ENCODE measurements around the gene AUNIP. TPM values are rescaled to one million over a fixed set of nuclear protein-coding genes. Genes with fewer than 3 reads are reported as not detected.
A peak's percentile ranks its signal among the peaks of the same experiment; 100 is the strongest.

AUNIP gene
- total and polyA plus RNA-seq, 12 donors = 0.04 to 0.25 (median 0.21) TPM; not detected in 9

DNA sequence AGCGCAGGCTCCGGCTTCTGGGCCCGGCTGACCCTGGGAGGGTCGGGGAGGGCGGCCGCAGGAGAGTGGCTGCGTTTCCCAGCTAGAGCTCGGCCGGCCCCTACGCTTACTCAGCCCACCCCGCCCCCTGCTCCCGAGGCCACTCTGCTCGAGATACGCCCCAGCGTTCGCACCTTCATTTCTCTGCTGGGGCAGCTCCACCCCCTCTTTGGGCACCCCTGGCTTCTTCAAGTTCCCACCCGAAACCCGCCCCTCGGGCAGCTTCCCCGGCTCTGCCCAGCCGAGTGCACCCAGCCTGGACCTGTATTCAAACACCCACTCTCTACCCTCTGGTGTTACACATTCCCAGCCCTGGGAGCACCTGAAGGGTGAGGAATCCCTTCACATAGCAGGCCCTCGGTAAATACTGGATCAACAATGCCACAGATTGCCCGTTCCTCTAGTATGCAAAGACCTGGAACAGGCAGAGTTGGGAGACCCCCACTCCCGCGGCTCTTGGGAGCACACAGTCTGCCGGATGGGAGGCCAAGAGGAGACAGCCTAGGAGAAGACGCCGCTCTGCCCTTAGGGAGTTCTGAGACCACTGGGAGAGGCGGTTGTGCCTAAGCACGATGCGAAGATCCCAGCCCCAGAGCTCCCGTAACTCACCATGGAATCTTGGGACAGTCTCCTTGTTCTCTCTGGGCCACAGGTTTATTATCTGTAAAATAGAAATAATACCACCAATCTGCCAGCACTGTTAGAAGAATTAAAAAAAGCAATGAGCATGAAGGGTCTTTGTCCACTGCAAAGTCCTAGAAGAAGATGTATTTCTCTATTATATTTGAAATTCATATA, 16.8 kb upstream of the AUNIP start:
- Histone ChIP-seq H3K27ac (peak overlapping the region in 9 of 10 donors; percentile 38 to 82 (median 76)), H3K27me3 (no peaks in the 10 kb centered on the region), H3K36me3 (no peaks in the 10 kb centered on the region), H3K4me1 (peaks cover 2 to 47% (median 22%) of the 10 kb centered on the region in 9 donors), H3K9me3 (no peaks in the 10 kb centered on the region), H3K4me3 (peak overlapping the region; percentile 29 to 76 (median 66))
- ATAC-seq = peak in 7 of 8 donors; percentile 17 to 68 (median 52)
- TF ChIP-seq, protein P1, sequence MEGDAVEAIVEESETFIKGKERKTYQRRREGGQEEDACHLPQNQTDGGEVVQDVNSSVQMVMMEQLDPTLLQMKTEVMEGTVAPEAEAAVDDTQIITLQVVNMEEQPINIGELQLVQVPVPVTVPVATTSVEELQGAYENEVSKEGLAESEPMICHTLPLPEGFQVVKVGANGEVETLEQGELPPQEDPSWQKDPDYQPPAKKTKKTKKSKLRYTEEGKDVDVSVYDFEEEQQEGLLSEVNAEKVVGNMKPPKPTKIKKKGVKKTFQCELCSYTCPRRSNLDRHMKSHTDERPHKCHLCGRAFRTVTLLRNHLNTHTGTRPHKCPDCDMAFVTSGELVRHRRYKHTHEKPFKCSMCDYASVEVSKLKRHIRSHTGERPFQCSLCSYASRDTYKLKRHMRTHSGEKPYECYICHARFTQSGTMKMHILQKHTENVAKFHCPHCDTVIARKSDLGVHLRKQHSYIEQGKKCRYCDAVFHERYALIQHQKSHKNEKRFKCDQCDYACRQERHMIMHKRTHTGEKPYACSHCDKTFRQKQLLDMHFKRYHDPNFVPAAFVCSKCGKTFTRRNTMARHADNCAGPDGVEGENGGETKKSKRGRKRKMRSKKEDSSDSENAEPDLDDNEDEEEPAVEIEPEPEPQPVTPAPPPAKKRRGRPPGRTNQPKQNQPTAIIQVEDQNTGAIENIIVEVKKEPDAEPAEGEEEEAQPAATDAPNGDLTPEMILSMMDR (IDR thresholded peaks at IDR 0.05) = no peak
- DNase-seq = no peak
- intact Hi-C loops (cut with DNase I) = no loop called here
- 29 to 31% methylated on average over 28 to 32 of the region's 32 CpGs for WGBS, 2 donors

DNA sequence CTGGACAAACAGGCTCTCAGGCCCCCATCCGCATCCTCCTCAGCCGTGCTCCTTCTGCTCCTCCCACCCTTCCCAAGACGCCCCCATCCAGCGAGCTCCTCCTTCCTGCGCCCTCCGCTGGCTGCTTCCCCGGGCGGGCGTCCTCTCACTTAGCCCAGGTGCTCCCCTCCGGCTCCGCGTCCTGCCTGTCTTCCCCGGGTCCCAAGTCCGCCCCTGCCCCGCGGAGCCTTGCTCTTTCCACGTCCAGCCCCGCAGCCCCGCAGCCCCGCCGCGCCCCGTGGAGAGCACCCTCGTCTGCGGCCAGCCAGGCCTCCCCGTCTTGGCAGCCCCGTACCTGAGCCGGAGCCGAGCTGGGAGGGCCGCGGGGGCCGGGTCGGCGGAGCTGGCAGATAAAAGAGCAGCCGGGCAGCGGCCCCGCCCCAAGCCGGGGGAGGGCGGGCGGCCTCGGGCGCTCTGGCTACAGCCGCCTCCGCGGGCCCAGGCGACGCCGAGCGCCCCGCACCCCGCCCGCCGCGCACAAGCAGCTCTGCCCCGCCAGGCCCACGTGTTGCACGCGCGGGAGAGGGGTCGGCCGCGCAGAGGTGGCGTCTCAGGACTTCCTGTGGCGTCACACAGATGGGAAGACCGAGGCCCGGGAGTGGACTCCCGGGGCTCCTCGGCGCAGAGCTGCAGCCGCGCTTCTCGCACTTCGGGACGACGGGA, 16.0 kb upstream of the AUNIP start, which contains the start of gene PAQR7:
Gene PAQR7, minus strand, starts transcription at position 555 of the 702 bp plus-strand sequence. CDS start 11,869 bp downstream, outside the sequence.
- 1% methylated on average over 56 to 75 of the region's 75 CpGs for WGBS, 2 donors
- H3K9me3 ChIP-seq = no peaks in the 10 kb centered on the region
- ATAC-seq (peak; percentile 84 to 92 (median 88)), DNase-seq (peak; percentile 73 to 76)
- H3K27me3 ChIP-seq = no peaks in the 10 kb centered on the region
- H3K4me3 ChIP-seq = peak within 1 kb of the TSS; percentile 29 to 76 (median 66)
- intact Hi-C loops (cut with DNase I) = no loop called here
- H3K27ac ChIP-seq = peak within 1 kb of the TSS in 9 of 10 donors; percentile 38 to 82 (median 76)
- peaks cover 0 to under 1% (median 0%) of the 10 kb centered on the region in 9 donors for H3K36me3 ChIP-seq
- TF ChIP-seq, protein P1 (IDR thresholded peaks at IDR 0.05) = peak in 3 of 9 donors; percentile 10 to 17 (median 13)
- peaks cover 2 to 49% (median 24%) of the 10 kb centered on the region in 9 donors for H3K4me1 ChIP-seq

DNA sequence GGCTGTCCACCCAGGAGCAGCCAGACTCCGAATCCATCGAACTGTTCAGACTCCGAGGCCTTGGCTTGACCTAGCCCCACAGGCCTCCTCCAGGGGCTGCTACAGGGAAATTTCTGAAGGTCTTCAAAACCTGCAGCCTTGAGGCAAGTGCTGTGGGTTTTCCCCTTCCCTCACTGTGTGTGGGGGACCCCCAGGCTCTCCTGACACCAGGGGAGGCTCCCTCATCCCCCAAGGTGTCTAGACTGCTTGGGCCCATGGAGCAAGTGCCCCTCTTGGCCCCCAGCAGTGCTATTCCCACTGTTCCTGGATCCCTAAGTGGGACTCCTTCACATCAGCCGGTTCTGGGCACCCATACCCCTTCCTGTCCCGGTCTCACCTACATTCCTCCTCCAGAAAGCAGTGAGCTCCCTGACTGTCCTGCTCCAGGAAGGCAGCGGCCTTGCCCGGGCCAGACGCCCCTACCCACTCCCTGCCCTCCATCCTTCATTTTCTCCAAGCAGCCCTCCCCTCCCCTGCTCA, 15.4 kb upstream of the AUNIP start:
- peak overlapping the region in 6 of 10 donors; percentile 69 to 82 (median 80) for H3K27ac ChIP-seq
- intact Hi-C loops (cut with DNase I) = no loop called here
- ATAC-seq = peak in 3 of 8 donors; percentile 1 to 10 (median 8)

More for the DNA sequence above, 15.4 kb upstream of the AUNIP start:
- Histone ChIP-seq H3K36me3 (peaks cover 0 to 7% (median 0%) of the 10 kb centered on the region in 9 donors), H3K4me3 (peak overlapping the region; percentile 29 to 76 (median 66)), H3K9me3 (no peaks in the 10 kb centered on the region), H3K27me3 (no peaks in the 10 kb centered on the region), H3K4me1 (peaks cover 2 to 49% (median 24%) of the 10 kb centered on the region in 9 donors)
- 45 to 54% methylated on average over 8 of the region's 8 CpGs for WGBS, 2 donors
- DNase-seq = no peak
- TF ChIP-seq, protein P1 (IDR thresholded peaks at IDR 0.05) = no peak
